ENCODE measurements around the gene SMARCAL1.

GRCh38 chr2:216431531-216431856 is 19.2 kb downstream of the SMARCAL1 start:
- TF ChIP-seq POLR2A (IDR thresholded peaks at IDR 0.05) (no peak), EP300 (IDR thresholded peaks at IDR 0.05) (no peak)
- TF ChIP-seq, protein P1, sequence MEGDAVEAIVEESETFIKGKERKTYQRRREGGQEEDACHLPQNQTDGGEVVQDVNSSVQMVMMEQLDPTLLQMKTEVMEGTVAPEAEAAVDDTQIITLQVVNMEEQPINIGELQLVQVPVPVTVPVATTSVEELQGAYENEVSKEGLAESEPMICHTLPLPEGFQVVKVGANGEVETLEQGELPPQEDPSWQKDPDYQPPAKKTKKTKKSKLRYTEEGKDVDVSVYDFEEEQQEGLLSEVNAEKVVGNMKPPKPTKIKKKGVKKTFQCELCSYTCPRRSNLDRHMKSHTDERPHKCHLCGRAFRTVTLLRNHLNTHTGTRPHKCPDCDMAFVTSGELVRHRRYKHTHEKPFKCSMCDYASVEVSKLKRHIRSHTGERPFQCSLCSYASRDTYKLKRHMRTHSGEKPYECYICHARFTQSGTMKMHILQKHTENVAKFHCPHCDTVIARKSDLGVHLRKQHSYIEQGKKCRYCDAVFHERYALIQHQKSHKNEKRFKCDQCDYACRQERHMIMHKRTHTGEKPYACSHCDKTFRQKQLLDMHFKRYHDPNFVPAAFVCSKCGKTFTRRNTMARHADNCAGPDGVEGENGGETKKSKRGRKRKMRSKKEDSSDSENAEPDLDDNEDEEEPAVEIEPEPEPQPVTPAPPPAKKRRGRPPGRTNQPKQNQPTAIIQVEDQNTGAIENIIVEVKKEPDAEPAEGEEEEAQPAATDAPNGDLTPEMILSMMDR (IDR thresholded peaks at IDR 0.05), result no peak
